K562 (cell line): ENCODE results near the gene IGSF3. TPM values are rescaled to one million over a fixed set of nuclear protein-coding genes. Genes with fewer than 3 reads are reported as not detected.

Experiments used
- AFF1 ChIP-seq, 2 experiments: fragments of 450-650 bp; IDR thresholded peaks; 2 replicates each; pipeline ENCODE4 v1.6.1; 2018; ENCODE audit warnings: mild to moderate bottlenecking in 2 of 2, low read depth in 1 of 2; ENCODE audit not compliant: partially characterized antibody in 2 of 2
- CBX5 ChIP-seq: IDR thresholded peaks from 2 replicates; pipeline ENCODE4 v1.6.1; 2014; ENCODE audit warnings: low read depth, borderline replicate concordance
- CHAMP1 ChIP-seq: fragments of 450-650 bp; IDR thresholded peaks from 2 replicates; pipeline ENCODE4 v1.6.1; 2016; ENCODE audit warnings: mild to moderate bottlenecking
- ELF4 ChIP-seq: fragments of 450-650 bp; formaldehyde crosslinking; IDR thresholded peaks from 2 replicates; pipeline ENCODE4 v1.4.0; 2022; ENCODE audit warnings: missing genetic modification characterization
- HDAC8 ChIP-seq: fragments of 450-650 bp; IDR thresholded peaks from 2 replicates; pipeline ENCODE4 v1.6.1; 2016; ENCODE audit warnings: mild to moderate bottlenecking, missing genetic modification characterization, moderate library complexity, missing compliant biosample characterization
- JUND ChIP-seq, 2 experiments: IDR thresholded peaks; 2 replicates in 1 of 2; 3 replicates in 1 of 2; pipeline ENCODE4 v1.6.1; 2011; ENCODE audit warnings: borderline replicate concordance in 2 of 2, low read depth in 2 of 2, low read length in 2 of 2, improper control_type of control experiment in 1 of 2, missing biosample characterization in 1 of 2, missing genetic modification characterization in 1 of 2, missing genetic modification reagents in 1 of 2
- PBX2 ChIP-seq, 2 experiments: IDR thresholded peaks in 1 of 2; conservative IDR thresholded peaks in 1 of 2; 2 replicates each; pipeline ENCODE4 v1.6.1; 2016; ENCODE audit warnings: low read depth in 2 of 2, mild to moderate bottlenecking in 1 of 2, missing compliant biosample characterization in 1 of 2, missing genetic modification characterization in 1 of 2, moderate library complexity in 1 of 2
- YBX1 ChIP-seq: fragments of 450-650 bp; IDR thresholded peaks from 2 replicates; pipeline ENCODE4 v1.7.1; 2016; ENCODE audit warnings: mild to moderate bottlenecking
- ZFP1 ChIP-seq: fragments of 450-650 bp; formaldehyde crosslinking; IDR thresholded peaks from 2 replicates; pipeline ENCODE4 v1.4.0; 2020; ENCODE audit warnings: mild to moderate bottlenecking, mixed read lengths
- ZKSCAN8 ChIP-seq: fragments of 200-800 bp; sonication (Bioruptor generic); IDR thresholded peaks from 2 replicates; pipeline ENCODE4 v1.6.1; 2016; ENCODE audit warnings: missing genetic modification characterization, missing compliant biosample characterization
- ZNF311 ChIP-seq: fragments of 250-450 bp; sonication (Bioruptor Pico); IDR thresholded peaks from 2 replicates; pipeline ENCODE4 v1.4.0; 2020; ENCODE audit warnings: mild to moderate bottlenecking, moderate library complexity
- ZNF75A ChIP-seq: fragments of 450-650 bp; formaldehyde crosslinking; IDR thresholded peaks from 2 replicates; pipeline ENCODE4 v1.4.0; 2020; ENCODE audit warnings: mild to moderate bottlenecking
- polyA plus RNA-seq, 8 experiments: library from polyadenylated mRNA; depleted of rRNA in 4 of 8; stranded (reverse) in 5 of 8; unstranded in 3 of 8; fragments of >200 nt; fragmentation: Nextera tagmentation in 2 of 8; fragmentation: Illumina TruSeq in 1 of 8; extraction: Ambion mirVana in 2 of 8; extraction: Trizol in 1 of 8; gene quantifications; 2 replicates each; pipeline versions ENCODE4 v1.2.1 to v1.2.3, GENCODE V29; 2011 to 2014; ENCODE audit warnings: inconsistent platforms in 1 of 8, missing spikeins in 1 of 8
- total RNA-seq, 7 experiments: library from RNA; depleted of rRNA in 6 of 7; stranded (reverse); fragments of >200 nt in 6 of 7; fragmentation: Illumina TruSeq in 2 of 7; extraction: Trizol in 2 of 7; gene quantifications; 2 replicates each; pipeline versions ENCODE4 v1.2.1 to v1.2.3, GENCODE V29; 2011 to 2021; ENCODE audit warnings: low replicate concordance in 1 of 7
- TF ChIP-seq, protein P1 (sequence below): fragments of 450-650 bp; formaldehyde crosslinking; IDR thresholded peaks from 2 replicates; pipeline ENCODE4 v1.4.0; 2022; ENCODE audit warnings: mild to moderate bottlenecking, moderate library complexity
- TF ChIP-seq, protein P2 (sequence below): fragments of 450-650 bp; conservative IDR thresholded peaks from 2 replicates; pipeline ENCODE4 v1.6.1; 2016; ENCODE audit warnings: missing genetic modification characterization, low read depth, mild to moderate bottlenecking, missing compliant biosample characterization, moderate library complexity

IGSF3 gene
- total and polyA plus RNA-seq, 9 of the 15 experiments (the other 6 are each of a cell fraction or from before 2014, with no cell fraction given) = 1.1 to 15.0 (median 8.3) TPM

DNA sequence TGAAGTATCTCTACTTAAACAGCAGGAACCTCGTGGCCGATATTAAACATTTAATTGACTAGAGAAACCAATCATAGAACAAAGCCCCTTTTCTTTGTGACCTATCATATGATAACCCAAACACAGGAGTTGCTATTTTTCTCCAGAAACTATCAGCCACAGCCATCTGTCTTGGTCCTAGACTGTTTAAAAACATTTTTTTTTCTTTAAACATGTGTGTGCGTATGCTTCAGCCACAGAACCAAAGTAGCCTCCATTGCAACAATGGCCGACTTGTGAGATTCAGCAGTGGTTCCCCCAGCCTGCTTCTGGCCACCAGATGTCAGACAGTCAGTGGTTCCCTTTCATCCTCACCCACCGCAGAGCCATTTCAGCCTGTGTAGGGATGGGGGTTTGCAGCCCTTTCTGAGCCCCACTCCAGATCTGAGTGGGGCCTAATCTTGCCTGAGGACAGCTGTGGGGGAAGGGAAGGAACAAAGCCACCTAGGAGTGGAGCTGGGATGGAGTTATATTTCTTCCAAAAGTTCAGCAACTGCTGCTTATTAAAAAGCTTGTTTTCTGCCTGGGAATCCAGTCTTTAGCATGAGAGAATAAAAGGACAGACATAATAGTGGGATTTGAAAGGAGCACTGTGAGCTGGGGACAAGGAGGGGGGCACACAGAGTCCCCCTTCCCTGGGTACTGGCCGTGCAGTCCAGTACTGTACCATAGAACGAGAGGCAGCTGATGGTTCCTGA is 11.7 kb upstream of the IGSF3 start (continued):
- TF ChIP-seq ZKSCAN8 (peak; percentile 54; the same call in 1 of the 2 replicates), CBX5 (no peak), AFF1 (IDR thresholded peaks at IDR 0.05; ENCODE audit: low read depth in 1 of 2, partially characterized antibody in 2 of 2) (no peak), JUND (IDR thresholded peaks at IDR 0.05; ENCODE audit: borderline replicate concordance, low read depth, low read length) (no peak), JUND (tag; IDR thresholded peaks at IDR 0.05; ENCODE audit: borderline replicate concordance, low read depth, low read length) (peak; percentile 67; the same call in 2 of the 3 replicates), ZFP1 (0 out of 2 replicates have a peak, but pooled peaks have one; percentile 57), CHAMP1 (0 out of 2 replicates have a peak, but pooled peaks have one; percentile 12), ZNF75A (CRISPR knock-in tag) (peak; percentile 49; the same call in 1 of the 2 replicates), PBX2 (CRISPR knock-in tag; IDR thresholded peaks at IDR 0.05; ENCODE audit: low read depth) (no peak), PBX2 (tag; conservative IDR thresholded peaks at IDR 0.05; ENCODE audit: low read depth) (no peak), ELF4 (CRISPR knock-in tag) (0 out of 2 replicates have a peak, but pooled peaks have one; percentile 41), ZNF311 (peak; percentile 89), YBX1 (no peak), HDAC8 (peak; percentile 93)
- TF ChIP-seq, protein P1, sequence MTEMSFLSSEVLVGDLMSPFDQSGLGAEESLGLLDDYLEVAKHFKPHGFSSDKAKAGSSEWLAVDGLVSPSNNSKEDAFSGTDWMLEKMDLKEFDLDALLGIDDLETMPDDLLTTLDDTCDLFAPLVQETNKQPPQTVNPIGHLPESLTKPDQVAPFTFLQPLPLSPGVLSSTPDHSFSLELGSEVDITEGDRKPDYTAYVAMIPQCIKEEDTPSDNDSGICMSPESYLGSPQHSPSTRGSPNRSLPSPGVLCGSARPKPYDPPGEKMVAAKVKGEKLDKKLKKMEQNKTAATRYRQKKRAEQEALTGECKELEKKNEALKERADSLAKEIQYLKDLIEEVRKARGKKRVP (CRISPR knock-in tag) = peak; percentile 79
- TF ChIP-seq, protein P2, sequence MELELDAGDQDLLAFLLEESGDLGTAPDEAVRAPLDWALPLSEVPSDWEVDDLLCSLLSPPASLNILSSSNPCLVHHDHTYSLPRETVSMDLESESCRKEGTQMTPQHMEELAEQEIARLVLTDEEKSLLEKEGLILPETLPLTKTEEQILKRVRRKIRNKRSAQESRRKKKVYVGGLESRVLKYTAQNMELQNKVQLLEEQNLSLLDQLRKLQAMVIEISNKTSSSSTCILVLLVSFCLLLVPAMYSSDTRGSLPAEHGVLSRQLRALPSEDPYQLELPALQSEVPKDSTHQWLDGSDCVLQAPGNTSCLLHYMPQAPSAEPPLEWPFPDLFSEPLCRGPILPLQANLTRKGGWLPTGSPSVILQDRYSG (tag) = peak; percentile 94
